RWPE2 (cell line): ENCODE results near the gene MRPL52.

Experiments used
- ATAC-seq: fragments of 200-7000 bp; cut with Tn5 transposase; 3 replicates; pipeline ENCODE4 v1.9.1; 2021; ENCODE audit warnings: low read depth
- DNase-seq: peaks from one replicate; pipeline ENCODE4 v3.0.0-alpha.2; 2020; ENCODE audit warnings: low spot score
- H3K27ac ChIP-seq: fragments of 450-650 bp; 2 replicates; pipeline ENCODE4 v1.5.1; 2017; ENCODE audit warnings: mild to moderate bottlenecking; ENCODE audit not compliant: poor library complexity, severe bottlenecking
- H3K27me3 ChIP-seq: fragments of 250-450 bp; sonication (Bioruptor Pico); 2 replicates; pipeline ENCODE4 v1.5.1; 2021; ENCODE audit warnings: mild to moderate bottlenecking, moderate library complexity; ENCODE audit not compliant: insufficient read depth, poor library complexity, severe bottlenecking
- H3K36me3 ChIP-seq: fragments of 250-450 bp; sonication (Bioruptor Pico); 2 replicates; pipeline ENCODE4 v1.5.1; 2020; ENCODE audit warnings: low read depth, mild to moderate bottlenecking, moderate library complexity
- H3K4me1 ChIP-seq: fragments of 250-450 bp; sonication (Bioruptor Pico); 2 replicates; pipeline ENCODE4 v1.5.1; 2021; ENCODE audit warnings: mild to moderate bottlenecking, moderate library complexity; ENCODE audit not compliant: insufficient read depth, poor library complexity, severe bottlenecking
- H3K4me3 ChIP-seq: fragments of 250-450 bp; sonication (Bioruptor Pico); 2 replicates; pipeline ENCODE4 v1.5.1; 2021; ENCODE audit warnings: mild to moderate bottlenecking, moderate library complexity; ENCODE audit not compliant: severe bottlenecking
- H3K9me3 ChIP-seq: fragments of 250-450 bp; sonication (Bioruptor Pico); 2 replicates; pipeline ENCODE4 v1.5.1; 2021; ENCODE audit warnings: mild to moderate bottlenecking, moderate library complexity; ENCODE audit not compliant: severe bottlenecking
- CTCF ChIP-seq: fragments of 450-650 bp; IDR thresholded peaks from one replicate; pipeline ENCODE4 v1.5.1; 2017; ENCODE audit warnings: mild to moderate bottlenecking, moderate library complexity; ENCODE audit not compliant: poor library complexity, severe bottlenecking

Gene MRPL52

GRCh38 chr14:22794551-22794951, 35.1 kb upstream of the MRPL52 start:
- Histone ChIP-seq H3K27ac (no peak overlapping the region), H3K9me3 (no peaks in the 10 kb centered on the region), H3K27me3 (no peaks in the 10 kb centered on the region), H3K36me3 (no peaks in the 10 kb centered on the region), H3K4me1 (peaks cover 9% of the 10 kb centered on the region), H3K4me3 (no peak overlapping the region)
- TF ChIP-seq CTCF, result no peak
- no peak for DNase-seq
- ATAC-seq, result no peak

- ATAC-seq (peak; percentile 49; the same call in 2 of the 3 replicates), DNase-seq (no peak)
- no peak overlapping the region for H3K4me3 ChIP-seq
- H3K9me3 ChIP-seq, result no peaks in the 10 kb centered on the region
- no peak for TF ChIP-seq CTCF
- no peak overlapping the region for H3K27ac ChIP-seq
- H3K4me1 ChIP-seq, result peaks cover 1% of the 10 kb centered on the region
- no peaks in the 10 kb centered on the region for H3K36me3 ChIP-seq
- no peaks in the 10 kb centered on the region for H3K27me3 ChIP-seq
Observed at GRCh38 chr14:22796087-22796707, 33.5 kb upstream of the MRPL52 start.

DNA sequence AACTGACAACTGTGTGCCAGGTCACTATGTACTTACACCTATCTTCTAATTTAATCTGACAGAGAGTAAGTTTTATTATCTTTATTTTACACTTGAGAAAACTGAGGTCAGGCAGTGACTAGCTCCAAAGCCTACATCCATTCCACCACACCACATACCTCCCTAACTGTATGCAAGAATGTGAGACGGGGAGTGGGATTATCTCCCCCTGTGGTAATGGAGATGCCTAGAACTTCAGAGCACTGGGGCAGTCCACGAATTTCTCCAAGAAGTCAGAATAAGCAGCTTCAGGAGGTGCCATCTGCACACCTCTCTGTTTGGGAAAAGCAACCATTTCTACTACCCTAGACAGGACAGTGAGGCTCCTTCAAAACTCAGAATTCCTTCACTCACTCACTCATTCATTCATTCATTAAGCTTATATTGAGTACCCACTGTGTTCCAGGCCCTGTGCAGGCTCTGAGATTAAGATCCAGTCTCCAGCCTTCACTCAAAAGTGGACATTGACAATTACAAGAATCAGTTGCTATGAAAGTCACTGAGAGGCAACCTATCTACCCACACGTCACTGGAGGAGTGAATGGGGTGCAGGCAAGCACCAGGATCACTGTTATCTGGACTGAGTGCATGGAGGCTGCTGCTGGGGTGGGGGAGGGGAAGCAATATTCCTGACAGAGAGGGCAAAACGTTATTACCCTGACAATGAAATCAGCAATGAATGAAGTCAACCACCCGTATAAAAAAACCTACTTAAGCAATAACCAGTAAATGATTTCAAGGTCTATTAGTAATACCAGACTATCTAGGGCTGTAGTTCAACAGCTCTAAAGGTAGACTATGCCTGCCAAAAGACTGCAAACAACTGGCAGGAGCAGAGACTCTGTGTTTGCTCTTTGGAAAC, 32.4 kb upstream of the MRPL52 start:
- H3K27me3 ChIP-seq, result no peaks in the 10 kb centered on the region
- no peaks in the 10 kb centered on the region for H3K4me1 ChIP-seq
- DNase-seq, result no peak
- TF ChIP-seq CTCF, result no peak
- no peak overlapping the region for H3K27ac ChIP-seq
- H3K36me3 ChIP-seq, result no peaks in the 10 kb centered on the region
- H3K4me3 ChIP-seq, result no peak overlapping the region
- peak; percentile 17; the same call in 1 of the 3 replicates for ATAC-seq
- H3K9me3 ChIP-seq, result no peaks in the 10 kb centered on the region

- Histone ChIP-seq H3K9me3 (no peaks in the 10 kb centered on the region), H3K27me3 (no peaks in the 10 kb centered on the region), H3K36me3 (no peaks in the 10 kb centered on the region), H3K4me1 (no peaks in the 10 kb centered on the region), H3K27ac (no peak overlapping the region), H3K4me3 (no peak overlapping the region)
- TF ChIP-seq CTCF, result no peak
- no peak for DNase-seq
- ATAC-seq, result no peak
Observed at GRCh38 chr14:22798528-22798927, 31.2 kb upstream of the MRPL52 start.
